Measurements from ENCODE around the gene GPI. TPM values are rescaled to one million over a fixed set of nuclear protein-coding genes. Genes with fewer than 3 reads are reported as not detected.

GPI gene
- total RNA-seq, 1 donor from 2014 or later: 598 TPM

Other genes with a start within 250 kb of the GPI start
- gene LSM14A, start 192.7 kb upstream of the GPI start, total RNA-seq: 105 and 117 TPM in 2 replicates
- 9.8 and 12.0 TPM in 2 replicates for gene GARRE1, start 110.6 kb upstream of the GPI start, total RNA-seq
- gene PDCD2L, start 39.2 kb downstream of the GPI start, total RNA-seq: 44.4 and 50.8 TPM in 2 replicates
- 186 and 190 TPM in 2 replicates for gene UBA2, start 63.2 kb downstream of the GPI start, total RNA-seq
- 0.47 and 1.0 TPM in 2 replicates for gene WTIP, start 116.6 kb downstream of the GPI start, total RNA-seq

Data from activated CD4-positive, alpha-beta T cell treated with anti-CD3 and anti-CD28 coated beads, Interleukin-2, amount 10 ng/mL, durations not matched to agents 24 days and 14 days (primary cell).